Measurements from ENCODE around the gene ZNF658. TPM values are rescaled to one million over a fixed set of nuclear protein-coding genes. Genes with fewer than 3 reads are reported as not detected.
A peak's percentile ranks its signal among the peaks of the same experiment; 100 is the strongest.
"Not testable (repeated sequence)": the region's sequence is repeated elsewhere in the genome, so short reads cannot be mapped to it uniquely, and the experiment has no call there.

ZNF658 gene
- total RNA-seq (2014; rRNA removed; shearing (Covaris generic)) (4.9 and 5.1 TPM in 2 replicates), polyA plus RNA-seq (2016; fragmentation: Nextera tagmentation; extraction: Ambion mirVana) (1.6 and 2.4 TPM in 2 replicates)
- long read RNA-seq, partial matches to known transcripts: 0 of 3 reads
- long read RNA-seq, other reads (novel, unspliced or antisense): 3 of 3 reads

DNA sequence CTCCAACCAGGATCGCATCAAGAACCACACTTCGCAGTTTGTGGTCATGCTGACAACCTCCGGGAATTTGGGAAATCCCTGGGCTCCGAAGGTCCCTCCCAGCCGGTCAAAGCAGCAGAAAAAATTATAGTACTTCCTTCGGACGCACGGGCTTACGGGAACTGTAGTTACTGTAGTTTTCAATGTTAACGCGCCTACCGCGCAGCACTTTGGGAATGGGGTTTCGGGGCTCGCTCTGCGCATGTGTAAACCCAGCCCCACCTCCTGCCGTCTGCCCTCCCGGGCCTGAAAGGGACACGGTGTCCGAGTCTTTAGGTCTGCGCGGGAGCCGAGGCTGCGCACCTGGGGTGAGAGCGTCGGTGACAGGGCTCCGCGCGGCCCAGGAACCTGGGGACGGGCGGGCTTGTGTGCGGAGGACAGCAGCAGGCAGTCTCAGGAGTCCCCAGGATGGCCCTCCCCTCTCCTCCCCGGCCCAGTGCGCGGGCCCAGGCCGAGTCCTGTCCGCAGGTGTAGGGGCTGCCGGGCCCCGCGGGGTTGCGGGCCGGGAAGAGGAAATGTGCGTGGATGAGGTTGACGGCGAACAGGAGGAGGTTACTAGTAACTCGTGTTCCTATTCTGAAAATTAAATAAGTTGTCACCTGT, at the start of gene ZNF658:
Gene ZNF658, plus strand, starts transcription at position 236 of the 642 bp plus-strand sequence. CDS start 2,837 bp downstream, outside the sequence.
- H3K9me2 ChIP-seq (ENCODE audit: insufficient read depth); H3K79me2 ChIP-seq (replicated peaks; ENCODE audit: insufficient read depth); H3K27ac Mint-ChIP-seq; H3K27ac ChIP-seq (ENCODE audit: low read depth); H3K4me1 ChIP-seq (ENCODE audit: insufficient read depth); H3K9me3 Mint-ChIP-seq; H3K27me3 Mint-ChIP-seq (ENCODE audit: insufficient read depth, low read depth, poor library complexity); H3F3A ChIP-seq (replicated peaks; ENCODE audit: low read depth); H3K36me3 ChIP-seq (ENCODE audit: insufficient read depth); H3K27me3 ChIP-seq (ENCODE audit: insufficient read depth); H3K4me1 Mint-ChIP-seq; H4K20me1 ChIP-seq (replicated peaks; ENCODE audit: insufficient read depth): not testable (repeated sequence)
- H3K4me3 ChIP-seq: peak within 1 kb of the TSS; percentile 59
- peak within 1 kb of the TSS; percentile 92 for H3K4me2 ChIP-seq
- ATAC-seq (peak; percentile 99), DNase-seq (ENCODE audit: low spot score) (peak; percentile 90)
- TF ChIP-seq POLR2AphosphoS5 (IDR thresholded peaks at IDR 0.05; ENCODE audit: low read depth): peak; percentile 68
- 0 out of 2 replicates have a peak, but pooled peaks have one; percentile 30 for TF ChIP-seq ETS1 (IDR thresholded peaks at IDR 0.05)
- H3K4me3 Mint-ChIP-seq: peak within 1 kb of the TSS; percentile 88
- H3K36me3 Mint-ChIP-seq (ENCODE audit: low read depth): peaks cover 11% of the 10 kb centered on the region
- H2AFZ ChIP-seq: peak within 1 kb of the TSS; percentile 47; the same call in 1 of the 2 replicates

DNA sequence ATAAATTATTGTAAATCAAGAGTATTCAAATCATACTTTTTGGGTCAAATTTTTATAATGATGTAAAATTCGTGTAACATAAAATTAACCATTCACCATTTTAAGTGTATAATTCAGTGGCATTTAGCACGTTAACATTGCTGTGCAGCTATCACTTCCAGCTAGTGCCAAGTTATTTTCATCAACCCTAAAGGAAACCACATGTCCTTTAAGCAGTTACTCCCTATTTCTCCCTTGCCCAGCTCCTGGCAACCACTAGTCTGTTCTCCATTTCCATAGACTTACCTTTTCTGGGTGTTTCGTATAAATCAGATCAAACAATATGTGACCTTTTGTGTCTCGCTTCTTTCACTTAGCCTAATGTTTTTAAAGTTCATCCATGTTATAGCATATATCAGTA, 38.8 kb upstream of the ZNF658 start:
- DNase-seq (ENCODE audit: low spot score); H3K9me3 Mint-ChIP-seq; H3K36me3 ChIP-seq (ENCODE audit: insufficient read depth); H3K27me3 Mint-ChIP-seq (ENCODE audit: insufficient read depth, low read depth, poor library complexity); H3K4me2 ChIP-seq; ATAC-seq; H3F3A ChIP-seq (replicated peaks; ENCODE audit: low read depth); H3K4me1 Mint-ChIP-seq; H3K79me2 ChIP-seq (replicated peaks; ENCODE audit: insufficient read depth); H2AFZ ChIP-seq; H3K4me3 ChIP-seq; H3K9me2 ChIP-seq (ENCODE audit: insufficient read depth); H3K27ac Mint-ChIP-seq; H4K20me1 ChIP-seq (replicated peaks; ENCODE audit: insufficient read depth); H3K4me3 Mint-ChIP-seq; H3K36me3 Mint-ChIP-seq (ENCODE audit: low read depth); H3K27ac ChIP-seq (ENCODE audit: low read depth); H3K4me1 ChIP-seq (ENCODE audit: insufficient read depth); H3K27me3 ChIP-seq (ENCODE audit: insufficient read depth): not testable (repeated sequence)

GRCh38 chr9:66868660-66869059, 31.9 kb upstream of the ZNF658 start:
- not testable (repeated sequence) for H3K36me3 Mint-ChIP-seq (ENCODE audit: low read depth); H3K4me2 ChIP-seq; H3F3A ChIP-seq (replicated peaks; ENCODE audit: low read depth); DNase-seq (ENCODE audit: low spot score); H3K4me1 ChIP-seq (ENCODE audit: insufficient read depth); H2AFZ ChIP-seq; H3K4me3 ChIP-seq; ATAC-seq; H4K20me1 ChIP-seq (replicated peaks; ENCODE audit: insufficient read depth); H3K4me3 Mint-ChIP-seq; H3K27me3 ChIP-seq (ENCODE audit: insufficient read depth); H3K27ac Mint-ChIP-seq; H3K79me2 ChIP-seq (replicated peaks; ENCODE audit: insufficient read depth); H3K4me1 Mint-ChIP-seq; H3K27me3 Mint-ChIP-seq (ENCODE audit: insufficient read depth, low read depth, poor library complexity); H3K9me2 ChIP-seq (ENCODE audit: insufficient read depth); H3K36me3 ChIP-seq (ENCODE audit: insufficient read depth); H3K27ac ChIP-seq (ENCODE audit: low read depth); H3K9me3 Mint-ChIP-seq

- not testable (repeated sequence) for H3K9me2 ChIP-seq (ENCODE audit: insufficient read depth); ATAC-seq; H3K4me3 ChIP-seq; H3K27me3 ChIP-seq (ENCODE audit: insufficient read depth); DNase-seq (ENCODE audit: low spot score); H3K4me1 Mint-ChIP-seq; H3K79me2 ChIP-seq (replicated peaks; ENCODE audit: insufficient read depth); H3K9me3 Mint-ChIP-seq; H3K36me3 ChIP-seq (ENCODE audit: insufficient read depth); H4K20me1 ChIP-seq (replicated peaks; ENCODE audit: insufficient read depth); H3K27ac Mint-ChIP-seq; H3K27me3 Mint-ChIP-seq (ENCODE audit: insufficient read depth, low read depth, poor library complexity); H3K36me3 Mint-ChIP-seq (ENCODE audit: low read depth); H3K4me3 Mint-ChIP-seq; H2AFZ ChIP-seq; H3K4me2 ChIP-seq; H3K27ac ChIP-seq (ENCODE audit: low read depth); H3F3A ChIP-seq (replicated peaks; ENCODE audit: low read depth); H3K4me1 ChIP-seq (ENCODE audit: insufficient read depth)
These were observed 19.9 kb upstream of the ZNF658 start for GRCh38 chr9:66880605-66881004.

GRCh38 chr9:66881847-66882246, 18.7 kb upstream of the ZNF658 start:
- DNase-seq (ENCODE audit: low spot score) (peak; percentile 9), ATAC-seq (peak; percentile 63)
- H3K4me1 Mint-ChIP-seq; H3K4me3 ChIP-seq; H3K9me2 ChIP-seq (ENCODE audit: insufficient read depth); H3K79me2 ChIP-seq (replicated peaks; ENCODE audit: insufficient read depth); H4K20me1 ChIP-seq (replicated peaks; ENCODE audit: insufficient read depth); H3K4me1 ChIP-seq (ENCODE audit: insufficient read depth); H3K36me3 ChIP-seq (ENCODE audit: insufficient read depth); H3K4me3 Mint-ChIP-seq; H3K27me3 Mint-ChIP-seq (ENCODE audit: insufficient read depth, low read depth, poor library complexity); H3K27ac ChIP-seq (ENCODE audit: low read depth); H3K9me3 Mint-ChIP-seq; H2AFZ ChIP-seq; H3K4me2 ChIP-seq; H3F3A ChIP-seq (replicated peaks; ENCODE audit: low read depth); H3K27me3 ChIP-seq (ENCODE audit: insufficient read depth); H3K27ac Mint-ChIP-seq; H3K36me3 Mint-ChIP-seq (ENCODE audit: low read depth): not testable (repeated sequence)

DNA sequence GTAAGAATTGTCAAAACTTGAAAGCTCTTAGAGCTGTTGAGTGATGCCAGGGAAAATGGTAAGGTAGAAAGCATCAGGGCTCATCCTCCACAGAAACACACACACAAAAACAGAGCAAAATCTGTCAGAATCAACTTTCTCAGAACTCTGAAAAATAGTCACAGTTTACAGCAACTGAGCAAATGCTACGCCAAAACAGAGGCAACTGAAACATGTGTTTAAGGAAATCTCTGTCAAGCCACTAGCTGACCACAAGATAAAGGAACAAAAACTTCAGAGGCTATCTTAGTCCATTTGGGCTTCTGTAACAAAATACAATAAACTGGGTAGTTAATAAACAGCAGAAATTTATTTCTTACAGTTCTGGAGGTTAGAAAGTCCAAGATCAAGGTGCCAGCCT, 10.2 kb upstream of the ZNF658 start:
- not testable (repeated sequence) for H3K4me3 Mint-ChIP-seq; H3K4me1 Mint-ChIP-seq; H3K4me3 ChIP-seq; H3K9me2 ChIP-seq (ENCODE audit: insufficient read depth); H3K79me2 ChIP-seq (replicated peaks; ENCODE audit: insufficient read depth); H3K27ac ChIP-seq (ENCODE audit: low read depth); H3F3A ChIP-seq (replicated peaks; ENCODE audit: low read depth); H4K20me1 ChIP-seq (replicated peaks; ENCODE audit: insufficient read depth); H3K27me3 ChIP-seq (ENCODE audit: insufficient read depth); H2AFZ ChIP-seq; H3K27me3 Mint-ChIP-seq (ENCODE audit: insufficient read depth, low read depth, poor library complexity); H3K27ac Mint-ChIP-seq; H3K4me1 ChIP-seq (ENCODE audit: insufficient read depth); H3K36me3 ChIP-seq (ENCODE audit: insufficient read depth); H3K4me2 ChIP-seq; ATAC-seq; H3K9me3 Mint-ChIP-seq; H3K36me3 Mint-ChIP-seq (ENCODE audit: low read depth); DNase-seq (ENCODE audit: low spot score)
